HEK293 (cell line): ENCODE results near the gene APBA1.

Experiments used
- CTCF ChIA-PET: fragments of 350-600 bp; formaldehyde crosslinking; extraction: SDS; loops from one replicate; lab custom pipeline; 2021; ENCODE audit warnings: antibody characterized with exemption; lab: Yijun Ruan, JAX
- POLR2A ChIA-PET: fragments of 300-600 bp; formaldehyde crosslinking; extraction: SDS; loops from one replicate; lab custom pipeline; 2020; ENCODE audit warnings: antibody characterized with exemption, inconsistent platforms; lab: Yijun Ruan, JAX
- H3K27ac ChIP-seq: fragments of 200-500 bp; sonication (Bioruptor generic); 2 replicates; pipeline ENCODE4 v1.5.1; 2014; ENCODE audit warnings: low read depth, low read length, control low read depth, inconsistent platforms; ENCODE audit errors: extremely low read depth
- H3K36me3 ChIP-seq, 2 experiments: fragments of 200-500 bp in 1 of 2; sonication (Bioruptor generic) in 1 of 2; 1 replicate in 1 of 2; 2 replicates in 1 of 2; pipeline ENCODE4 v1.5.1; 2014 to 2017; ENCODE audit warnings: inconsistent platforms in 2 of 2, low read length in 2 of 2; ENCODE audit not compliant: control insufficient read depth in 2 of 2, insufficient read depth in 1 of 2
- H3K4me1 ChIP-seq: fragments of 200-500 bp; sonication (Bioruptor generic); 2 replicates; pipeline ENCODE4 v1.5.1; 2014; ENCODE audit warnings: mild to moderate bottlenecking, low read length, inconsistent platforms; ENCODE audit not compliant: control insufficient read depth, insufficient read depth
- H3K4me3 ChIP-seq: 2 replicates; pipeline ENCODE4 v1.5.1; 2011; ENCODE audit warnings: low read depth, mild to moderate bottlenecking, control low read depth, low read length, moderate library complexity
- H3K9me3 ChIP-seq: fragments of 200-500 bp; sonication (Bioruptor generic); 2 replicates; pipeline ENCODE4 v1.5.1; 2014; ENCODE audit warnings: low read depth, low read length, inconsistent platforms; ENCODE audit not compliant: control insufficient read depth, insufficient read depth
- KLF9 ChIP-seq: fragments of 450-650 bp; formaldehyde crosslinking; IDR thresholded peaks from 2 replicates; pipeline ENCODE4 v1.5.1; 2016; ENCODE audit warnings: missing biosample characterization, missing genetic modification characterization, low read depth
- ZNF146 ChIP-seq: fragments of 450-650 bp; formaldehyde crosslinking; IDR thresholded peaks from 2 replicates; pipeline ENCODE4 v1.5.1; 2016; ENCODE audit warnings: missing biosample characterization, missing genetic modification characterization
- ZNF324 ChIP-seq: fragments of 450-650 bp; formaldehyde crosslinking; IDR thresholded peaks from 2 replicates; pipeline ENCODE4 v1.5.1; 2016; ENCODE audit warnings: missing biosample characterization, missing genetic modification characterization
- ZNF426 ChIP-seq: fragments of 450-650 bp; formaldehyde crosslinking; IDR thresholded peaks from 2 replicates; pipeline ENCODE4 v1.5.1; 2017; ENCODE audit warnings: missing biosample characterization, missing genetic modification characterization, mild to moderate bottlenecking, inconsistent platforms, moderate library complexity
- ZNF768 ChIP-seq: fragments of 450-650 bp; formaldehyde crosslinking; IDR thresholded peaks from 2 replicates; pipeline ENCODE4 v1.5.1; 2018; ENCODE audit warnings: missing biosample characterization, mild to moderate bottlenecking, missing genetic modification characterization
- ZNF830 ChIP-seq: fragments of 450-650 bp; IDR thresholded peaks from 2 replicates; pipeline ENCODE4 v1.5.0; 2018; ENCODE audit warnings: missing biosample characterization, missing genetic modification characterization, low read depth, mild to moderate bottlenecking, moderate library complexity
- ZXDB ChIP-seq: fragments of 450-650 bp; formaldehyde crosslinking; IDR thresholded peaks from 2 replicates; pipeline ENCODE4 v1.5.1; 2016; ENCODE audit warnings: missing biosample characterization, missing genetic modification characterization
- TF ChIP-seq, protein P1 (sequence below): fragments of 450-650 bp; formaldehyde crosslinking; IDR thresholded peaks from 2 replicates; pipeline ENCODE4 v1.5.1; 2016; ENCODE audit warnings: missing biosample characterization, missing genetic modification characterization
- TF ChIP-seq, protein P2 (sequence below): fragments of 450-650 bp; formaldehyde crosslinking; IDR thresholded peaks from 2 replicates; pipeline ENCODE4 v1.5.1; 2016; ENCODE audit warnings: missing biosample characterization, missing genetic modification characterization
- TF ChIP-seq, protein P3 (sequence below): fragments of 450-650 bp; formaldehyde crosslinking; conservative IDR thresholded peaks from 2 replicates; pipeline ENCODE4 v1.5.1; 2016; ENCODE audit warnings: low read depth, missing biosample characterization, missing genetic modification characterization
- TF ChIP-seq, protein P4 (sequence below): fragments of 450-650 bp; formaldehyde crosslinking; optimal IDR thresholded peaks from 2 replicates; pipeline ENCODE3; 2016; ENCODE audit warnings: missing biosample characterization, mild to moderate bottlenecking, missing genetic modification characterization
- TF ChIP-seq, protein P5 (sequence below): fragments of 450-650 bp; formaldehyde crosslinking; IDR thresholded peaks from 2 replicates; pipeline ENCODE4 v1.5.1; 2016; ENCODE audit warnings: missing biosample characterization, missing genetic modification characterization, borderline replicate concordance
- TF ChIP-seq, protein P6 (sequence below): fragments of 450-650 bp; formaldehyde crosslinking; IDR thresholded peaks from 2 replicates; pipeline ENCODE4 v1.5.1; 2016; ENCODE audit warnings: missing biosample characterization, missing genetic modification characterization
- TF ChIP-seq, protein P7 (sequence below): fragments of 450-650 bp; formaldehyde crosslinking; IDR thresholded peaks from 2 replicates; pipeline ENCODE4 v1.5.1; 2016; ENCODE audit warnings: missing biosample characterization, missing genetic modification characterization

APBA1 gene

DNA sequence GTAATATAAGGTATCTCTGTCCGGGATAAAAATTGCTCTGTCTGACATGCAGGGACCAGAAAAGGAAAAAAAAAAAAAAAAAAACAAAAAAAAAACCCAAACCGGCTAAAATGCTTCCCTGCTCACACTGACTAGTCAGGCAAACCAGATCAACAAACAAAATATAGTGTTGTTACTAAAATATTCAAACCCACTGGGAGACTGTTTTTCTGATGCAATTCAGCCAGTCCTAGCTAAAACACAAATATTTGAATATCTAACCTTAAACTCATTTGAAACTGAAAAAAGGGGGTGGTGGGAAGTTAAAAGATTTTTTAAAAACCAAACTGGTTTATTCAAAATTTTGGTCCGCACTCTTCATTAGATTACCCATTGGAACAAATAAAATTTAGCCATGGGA is 61.0 kb downstream of the APBA1 start (continued):
- no peak for TF ChIP-seq ZNF426 (tag by site-specific recombination)
- no peak for TF ChIP-seq ZNF324

DNA sequence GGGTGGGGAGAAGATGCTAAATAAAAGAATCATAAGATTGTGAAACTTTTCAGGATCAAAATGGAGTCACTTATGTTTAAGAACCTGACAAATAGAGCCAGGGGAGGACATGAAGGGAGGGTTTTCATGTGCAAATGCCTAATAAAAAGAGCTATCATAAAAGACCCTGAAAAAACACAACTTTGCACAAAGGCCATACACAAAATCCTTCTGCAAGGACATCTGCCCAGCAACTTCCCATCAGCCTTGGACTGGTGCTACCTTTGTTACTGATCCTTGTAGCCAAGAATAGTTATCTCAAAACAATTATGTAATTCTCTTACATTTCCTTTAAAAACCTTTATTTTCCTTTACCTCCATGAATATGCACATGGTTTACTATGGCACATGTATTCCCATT is 63.0 kb downstream of the APBA1 start:
- Histone ChIP-seq H3K4me3 (no peak overlapping the region), H3K4me1 (no peaks in the 10 kb centered on the region), H3K9me3 (no peaks in the 10 kb centered on the region), H3K36me3 (no peaks in the 10 kb centered on the region), H3K27ac (no peak overlapping the region)
- POLR2A ChIA-PET, result no interaction called here
- no peak for TF ChIP-seq ZNF146
- TF ChIP-seq, protein P1, sequence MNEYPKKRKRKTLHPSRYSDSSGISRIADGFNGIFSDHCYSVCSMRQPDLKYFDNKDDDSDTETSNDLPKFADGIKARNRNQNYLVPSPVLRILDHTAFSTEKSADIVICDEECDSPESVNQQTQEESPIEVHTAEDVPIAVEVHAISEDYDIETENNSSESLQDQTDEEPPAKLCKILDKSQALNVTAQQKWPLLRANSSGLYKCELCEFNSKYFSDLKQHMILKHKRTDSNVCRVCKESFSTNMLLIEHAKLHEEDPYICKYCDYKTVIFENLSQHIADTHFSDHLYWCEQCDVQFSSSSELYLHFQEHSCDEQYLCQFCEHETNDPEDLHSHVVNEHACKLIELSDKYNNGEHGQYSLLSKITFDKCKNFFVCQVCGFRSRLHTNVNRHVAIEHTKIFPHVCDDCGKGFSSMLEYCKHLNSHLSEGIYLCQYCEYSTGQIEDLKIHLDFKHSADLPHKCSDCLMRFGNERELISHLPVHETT (tag by site-specific recombination), result no peak
- TF ChIP-seq, protein P2, sequence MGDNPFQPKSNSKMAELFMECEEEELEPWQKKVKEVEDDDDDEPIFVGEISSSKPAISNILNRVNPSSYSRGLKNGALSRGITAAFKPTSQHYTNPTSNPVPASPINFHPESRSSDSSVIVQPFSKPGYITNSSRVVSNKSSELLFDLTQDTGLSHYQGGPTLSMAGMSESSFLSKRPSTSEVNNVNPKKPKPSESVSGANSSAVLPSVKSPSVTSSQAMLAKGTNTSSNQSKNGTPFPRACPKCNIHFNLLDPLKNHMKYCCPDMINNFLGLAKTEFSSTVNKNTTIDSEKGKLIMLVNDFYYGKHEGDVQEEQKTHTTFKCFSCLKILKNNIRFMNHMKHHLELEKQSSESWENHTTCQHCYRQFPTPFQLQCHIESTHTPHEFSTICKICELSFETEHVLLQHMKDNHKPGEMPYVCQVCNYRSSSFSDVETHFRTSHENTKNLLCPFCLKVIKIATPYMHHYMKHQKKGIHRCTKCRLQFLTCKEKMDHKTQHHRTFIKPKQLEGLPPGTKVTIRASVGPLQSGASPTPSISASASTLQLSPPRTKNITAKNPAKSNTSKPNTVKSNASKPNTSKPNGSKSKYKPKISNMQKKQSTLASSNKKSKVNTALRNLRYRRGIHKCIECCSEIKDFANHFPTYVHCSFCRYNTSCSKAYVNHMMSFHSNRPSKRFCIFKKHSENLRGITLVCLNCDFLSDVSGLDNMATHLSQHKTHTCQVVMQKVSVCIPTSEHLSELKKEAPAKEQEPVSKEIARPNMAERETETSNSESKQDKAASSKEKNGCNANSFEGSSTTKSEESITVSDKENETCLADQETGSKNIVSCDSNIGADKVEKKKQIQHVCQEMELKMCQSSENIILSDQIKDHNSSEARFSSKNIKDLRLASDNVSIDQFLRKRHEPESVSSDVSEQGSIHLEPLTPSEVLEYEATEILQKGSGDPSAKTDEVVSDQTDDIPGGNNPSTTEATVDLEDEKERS (tag by site-specific recombination), result no peak
- TF ChIP-seq, protein P3, sequence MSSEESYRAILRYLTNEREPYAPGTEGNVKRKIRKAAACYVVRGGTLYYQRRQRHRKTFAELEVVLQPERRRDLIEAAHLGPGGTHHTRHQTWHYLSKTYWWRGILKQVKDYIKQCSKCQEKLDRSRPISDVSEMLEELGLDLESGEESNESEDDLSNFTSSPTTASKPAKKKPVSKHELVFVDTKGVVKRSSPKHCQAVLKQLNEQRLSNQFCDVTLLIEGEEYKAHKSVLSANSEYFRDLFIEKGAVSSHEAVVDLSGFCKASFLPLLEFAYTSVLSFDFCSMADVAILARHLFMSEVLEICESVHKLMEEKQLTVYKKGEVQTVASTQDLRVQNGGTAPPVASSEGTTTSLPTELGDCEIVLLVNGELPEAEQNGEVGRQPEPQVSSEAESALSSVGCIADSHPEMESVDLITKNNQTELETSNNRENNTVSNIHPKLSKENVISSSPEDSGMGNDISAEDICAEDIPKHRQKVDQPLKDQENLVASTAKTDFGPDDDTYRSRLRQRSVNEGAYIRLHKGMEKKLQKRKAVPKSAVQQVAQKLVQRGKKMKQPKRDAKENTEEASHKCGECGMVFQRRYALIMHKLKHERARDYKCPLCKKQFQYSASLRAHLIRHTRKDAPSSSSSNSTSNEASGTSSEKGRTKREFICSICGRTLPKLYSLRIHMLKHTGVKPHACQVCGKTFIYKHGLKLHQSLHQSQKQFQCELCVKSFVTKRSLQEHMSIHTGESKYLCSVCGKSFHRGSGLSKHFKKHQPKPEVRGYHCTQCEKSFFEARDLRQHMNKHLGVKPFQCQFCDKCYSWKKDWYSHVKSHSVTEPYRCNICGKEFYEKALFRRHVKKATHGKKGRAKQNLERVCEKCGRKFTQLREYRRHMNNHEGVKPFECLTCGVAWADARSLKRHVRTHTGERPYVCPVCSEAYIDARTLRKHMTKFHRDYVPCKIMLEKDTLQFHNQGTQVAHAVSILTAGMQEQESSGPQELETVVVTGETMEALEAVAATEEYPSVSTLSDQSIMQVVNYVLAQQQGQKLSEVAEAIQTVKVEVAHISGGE (tag by site-specific recombination), result no peak
- TF ChIP-seq KLF9 (tag by site-specific recombination), result no peak
- TF ChIP-seq, protein P4, sequence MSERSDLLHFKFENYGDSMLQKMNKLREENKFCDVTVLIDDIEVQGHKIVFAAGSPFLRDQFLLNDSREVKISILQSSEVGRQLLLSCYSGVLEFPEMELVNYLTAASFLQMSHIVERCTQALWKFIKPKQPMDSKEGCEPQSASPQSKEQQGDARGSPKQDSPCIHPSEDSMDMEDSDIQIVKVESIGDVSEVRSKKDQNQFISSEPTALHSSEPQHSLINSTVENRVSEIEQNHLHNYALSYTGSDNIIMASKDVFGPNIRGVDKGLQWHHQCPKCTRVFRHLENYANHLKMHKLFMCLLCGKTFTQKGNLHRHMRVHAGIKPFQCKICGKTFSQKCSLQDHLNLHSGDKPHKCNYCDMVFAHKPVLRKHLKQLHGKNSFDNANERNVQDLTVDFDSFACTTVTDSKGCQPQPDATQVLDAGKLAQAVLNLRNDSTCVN, result no peak
- TF ChIP-seq, protein P5, sequence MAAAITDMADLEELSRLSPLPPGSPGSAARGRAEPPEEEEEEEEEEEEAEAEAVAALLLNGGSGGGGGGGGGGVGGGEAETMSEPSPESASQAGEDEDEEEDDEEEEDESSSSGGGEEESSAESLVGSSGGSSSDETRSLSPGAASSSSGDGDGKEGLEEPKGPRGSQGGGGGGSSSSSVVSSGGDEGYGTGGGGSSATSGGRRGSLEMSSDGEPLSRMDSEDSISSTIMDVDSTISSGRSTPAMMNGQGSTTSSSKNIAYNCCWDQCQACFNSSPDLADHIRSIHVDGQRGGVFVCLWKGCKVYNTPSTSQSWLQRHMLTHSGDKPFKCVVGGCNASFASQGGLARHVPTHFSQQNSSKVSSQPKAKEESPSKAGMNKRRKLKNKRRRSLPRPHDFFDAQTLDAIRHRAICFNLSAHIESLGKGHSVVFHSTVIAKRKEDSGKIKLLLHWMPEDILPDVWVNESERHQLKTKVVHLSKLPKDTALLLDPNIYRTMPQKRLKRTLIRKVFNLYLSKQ (tag by site-specific recombination), result no peak
- no peak for TF ChIP-seq ZXDB (tag by site-specific recombination)
- TF ChIP-seq, protein P6, sequence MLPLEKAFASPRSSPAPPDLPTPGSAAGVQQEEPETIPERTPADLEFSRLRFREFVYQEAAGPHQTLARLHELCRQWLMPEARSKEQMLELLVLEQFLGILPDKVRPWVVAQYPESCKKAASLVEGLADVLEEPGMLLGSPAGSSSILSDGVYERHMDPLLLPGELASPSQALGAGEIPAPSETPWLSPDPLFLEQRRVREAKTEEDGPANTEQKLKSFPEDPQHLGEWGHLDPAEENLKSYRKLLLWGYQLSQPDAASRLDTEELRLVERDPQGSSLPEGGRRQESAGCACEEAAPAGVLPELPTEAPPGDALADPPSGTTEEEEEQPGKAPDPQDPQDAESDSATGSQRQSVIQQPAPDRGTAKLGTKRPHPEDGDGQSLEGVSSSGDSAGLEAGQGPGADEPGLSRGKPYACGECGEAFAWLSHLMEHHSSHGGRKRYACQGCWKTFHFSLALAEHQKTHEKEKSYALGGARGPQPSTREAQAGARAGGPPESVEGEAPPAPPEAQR, result no peak
- TF ChIP-seq, protein P7, sequence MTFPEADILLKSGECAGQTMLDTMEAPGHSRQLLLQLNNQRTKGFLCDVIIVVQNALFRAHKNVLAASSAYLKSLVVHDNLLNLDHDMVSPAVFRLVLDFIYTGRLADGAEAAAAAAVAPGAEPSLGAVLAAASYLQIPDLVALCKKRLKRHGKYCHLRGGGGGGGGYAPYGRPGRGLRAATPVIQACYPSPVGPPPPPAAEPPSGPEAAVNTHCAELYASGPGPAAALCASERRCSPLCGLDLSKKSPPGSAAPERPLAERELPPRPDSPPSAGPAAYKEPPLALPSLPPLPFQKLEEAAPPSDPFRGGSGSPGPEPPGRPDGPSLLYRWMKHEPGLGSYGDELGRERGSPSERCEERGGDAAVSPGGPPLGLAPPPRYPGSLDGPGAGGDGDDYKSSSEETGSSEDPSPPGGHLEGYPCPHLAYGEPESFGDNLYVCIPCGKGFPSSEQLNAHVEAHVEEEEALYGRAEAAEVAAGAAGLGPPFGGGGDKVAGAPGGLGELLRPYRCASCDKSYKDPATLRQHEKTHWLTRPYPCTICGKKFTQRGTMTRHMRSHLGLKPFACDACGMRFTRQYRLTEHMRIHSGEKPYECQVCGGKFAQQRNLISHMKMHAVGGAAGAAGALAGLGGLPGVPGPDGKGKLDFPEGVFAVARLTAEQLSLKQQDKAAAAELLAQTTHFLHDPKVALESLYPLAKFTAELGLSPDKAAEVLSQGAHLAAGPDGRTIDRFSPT (tag by site-specific recombination), result no peak
- no peak for TF ChIP-seq ZNF768 (tag by site-specific recombination)
- no peak for TF ChIP-seq ZNF830
- CTCF ChIA-PET, result no interaction called here
